Muscle of leg (tissue), 11 donors: Measurements from ENCODE around the gene LINGO1. TPM values are rescaled to one million over a fixed set of nuclear protein-coding genes. Genes with fewer than 3 reads are reported as not detected.

Source experiments
- DNase-seq: peaks from one replicate; pipeline ENCODE4 v3.0.0; 2013
- H3K27ac ChIP-seq: one replicate; pipeline ENCODE4 v1.5.1; 2013; ENCODE audit warnings: mild to moderate bottlenecking, low read length, control low read depth
- H3K27me3 ChIP-seq: one replicate; pipeline ENCODE4 v1.6.1; 2013; ENCODE audit warnings: low read length; ENCODE audit not compliant: control insufficient read depth, insufficient read depth
- H3K36me3 ChIP-seq: one replicate; pipeline ENCODE4 v1.6.1; 2013; ENCODE audit warnings: low read length; ENCODE audit not compliant: control insufficient read depth, insufficient read depth
- H3K4me1 ChIP-seq: one replicate; pipeline ENCODE4 v1.6.1; 2013; ENCODE audit warnings: low read length; ENCODE audit not compliant: control insufficient read depth, insufficient read depth
- H3K4me3 ChIP-seq: one replicate; pipeline ENCODE4 v1.5.1; 2013; ENCODE audit warnings: low read length, control low read depth
- H3K9me3 ChIP-seq: replicated peaks from 2 replicates; pipeline ENCODE4 v1.6.1; 2013; ENCODE audit warnings: low read depth, low read length; ENCODE audit not compliant: control insufficient read depth
- WGBS: methylation state at CpG from one replicate; pipeline ENCODE4 v1.1.5; 2013; ENCODE audit warnings: missing lambda C conversion rate; ENCODE audit not compliant: insufficient coverage; 5-methylcytosine and 5-hydroxymethylcytosine counted together
- polyA plus RNA-seq, 8 donors: library from polyadenylated mRNA; unstranded; fragments of 120-200 nt; gene quantifications; one replicate each; pipeline versions ENCODE4 v1.2.1 to v1.2.3, GENCODE V29; 2013; ENCODE audit warnings: inconsistent platforms in 1 of 8, low replicate concordance in 1 of 8; ENCODE audit not compliant: insufficient read length in 8 of 8, insufficient read depth in 1 of 8
- total RNA-seq: library from RNA; stranded (reverse); fragments of 120-200 nt; gene quantifications from one replicate; pipeline ENCODE4 v1.2.4, GENCODE V29; 2013

The LINGO1 gene
- total and polyA plus RNA-seq, 9 donors, result 1.5 to 15.1 (median 10.1) TPM

DNA sequence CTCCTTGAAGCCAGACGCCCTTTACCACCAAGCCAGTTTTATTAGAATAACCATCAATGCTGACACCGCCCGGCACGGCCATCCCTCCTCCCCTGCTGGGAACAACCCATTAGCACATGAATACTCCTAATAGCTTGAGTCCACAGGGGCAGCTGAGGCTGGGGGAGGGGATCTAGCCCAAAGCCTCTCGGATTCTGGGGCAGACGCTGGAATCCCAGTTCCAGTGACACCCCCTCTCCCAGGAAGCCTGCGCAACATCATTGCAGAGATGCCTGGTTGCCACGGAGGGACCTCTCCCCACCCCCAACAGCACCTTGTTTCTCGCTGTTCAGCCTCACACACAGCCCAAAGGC, 1.2 kb upstream of the LINGO1 start:
- Histone ChIP-seq H3K36me3 (no peaks in the 10 kb centered on the region), H3K9me3 (no peaks in the 10 kb centered on the region), H3K4me1 (peaks cover 28% of the 10 kb centered on the region), H3K27me3 (peaks cover 56% of the 10 kb centered on the region), H3K27ac (no peak overlapping the region), H3K4me3 (no peak overlapping the region)
- WGBS, result 15% methylated on average over 6 of the region's 9 CpGs
- no peak for DNase-seq

DNA sequence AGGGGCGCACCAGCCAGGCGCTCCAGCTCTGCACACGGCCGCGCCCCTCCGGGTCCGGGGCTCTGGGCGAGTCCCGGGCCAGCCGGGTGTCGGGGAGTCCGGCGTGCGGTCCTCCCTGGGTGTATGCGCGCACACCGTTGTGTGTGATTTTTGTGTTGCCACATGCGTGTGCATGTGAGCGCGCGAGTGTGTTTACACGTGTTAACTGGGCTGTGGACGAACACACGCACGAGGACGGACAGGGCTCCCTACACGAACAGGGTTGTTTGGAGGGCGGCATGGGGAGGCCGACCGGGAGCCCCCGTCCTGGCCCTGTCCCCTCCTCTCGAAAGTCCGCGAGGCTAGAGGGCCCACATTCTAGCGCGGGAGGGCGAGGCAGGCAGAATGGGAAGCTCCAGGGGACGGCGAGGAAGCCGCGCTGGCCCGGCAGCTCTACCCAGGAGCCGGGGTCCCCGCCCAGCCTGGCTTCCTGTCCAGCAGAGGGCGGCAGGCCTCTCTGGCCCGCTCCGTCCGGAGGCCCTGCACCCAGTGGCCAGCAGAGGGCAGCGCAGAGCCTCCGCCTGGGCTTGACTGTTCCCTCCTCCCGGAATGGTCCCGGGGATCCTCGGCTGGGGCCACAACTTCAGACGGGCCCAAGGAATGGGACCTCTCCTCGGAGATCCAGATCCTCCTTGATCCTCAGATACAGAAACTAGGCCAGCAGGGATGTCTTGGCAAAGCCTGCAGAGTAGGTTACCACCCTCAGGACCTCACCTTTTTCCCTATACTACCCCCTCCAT, 611 bp upstream of the LINGO1 start:
- peak; percentile 91 for DNase-seq
- no peaks in the 10 kb centered on the region for H3K9me3 ChIP-seq
- peak overlapping the region; percentile 52 for H3K4me3 ChIP-seq
- H3K27me3 ChIP-seq, result peaks cover 56% of the 10 kb centered on the region
- peaks cover 28% of the 10 kb centered on the region for H3K4me1 ChIP-seq
- under 1% methylated on average over 55 of the region's 55 CpGs for WGBS
- no peaks in the 10 kb centered on the region for H3K36me3 ChIP-seq
- no peak overlapping the region for H3K27ac ChIP-seq

DNA sequence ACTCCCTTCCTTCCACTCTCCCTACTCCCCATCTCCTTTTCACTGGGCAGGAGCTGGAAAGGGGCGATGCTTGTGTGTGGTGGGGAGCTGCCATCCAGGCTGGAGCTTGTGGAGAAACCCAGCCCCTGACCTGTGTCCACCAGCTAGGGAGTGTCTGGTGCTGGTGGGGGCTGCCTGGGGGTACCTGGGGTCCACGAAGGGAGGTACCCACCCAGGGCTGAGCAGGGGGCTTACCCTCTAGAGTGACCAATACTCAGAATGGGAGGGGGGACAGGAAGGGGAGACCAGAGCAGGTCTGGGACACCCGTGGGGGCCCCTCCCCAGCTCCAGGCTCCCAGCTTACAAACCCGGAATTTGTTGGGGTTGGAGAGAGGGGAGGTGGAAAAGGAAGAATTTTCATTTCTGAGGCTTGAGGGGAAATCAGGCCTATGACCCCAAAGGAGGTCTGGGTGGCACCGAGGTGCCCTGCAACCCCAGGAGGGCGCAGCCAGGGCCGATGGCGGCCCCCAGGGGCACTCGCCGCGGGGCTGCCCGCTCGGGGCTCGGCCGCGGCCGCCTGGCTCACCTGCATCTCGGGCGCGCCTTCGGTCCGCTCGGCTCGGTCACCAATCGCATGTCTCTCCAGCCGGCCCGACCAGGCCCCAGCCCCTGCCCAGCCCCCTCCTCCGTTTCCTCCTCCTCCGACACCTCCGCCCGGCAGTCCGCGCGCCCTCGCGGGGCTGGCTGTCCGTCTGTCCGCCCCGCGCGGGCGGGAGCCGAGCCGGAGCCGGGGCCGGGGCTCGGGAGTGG, 773 bp downstream of the LINGO1 start:
- 2% methylated on average over 44 of the region's 47 CpGs for WGBS
- Histone ChIP-seq H3K27me3 (peaks cover 53% of the 10 kb centered on the region), H3K9me3 (no peaks in the 10 kb centered on the region), H3K4me1 (peaks cover 28% of the 10 kb centered on the region), H3K27ac (no peak overlapping the region), H3K4me3 (peak overlapping the region; percentile 33), H3K36me3 (no peaks in the 10 kb centered on the region)
- no peak for DNase-seq

DNA sequence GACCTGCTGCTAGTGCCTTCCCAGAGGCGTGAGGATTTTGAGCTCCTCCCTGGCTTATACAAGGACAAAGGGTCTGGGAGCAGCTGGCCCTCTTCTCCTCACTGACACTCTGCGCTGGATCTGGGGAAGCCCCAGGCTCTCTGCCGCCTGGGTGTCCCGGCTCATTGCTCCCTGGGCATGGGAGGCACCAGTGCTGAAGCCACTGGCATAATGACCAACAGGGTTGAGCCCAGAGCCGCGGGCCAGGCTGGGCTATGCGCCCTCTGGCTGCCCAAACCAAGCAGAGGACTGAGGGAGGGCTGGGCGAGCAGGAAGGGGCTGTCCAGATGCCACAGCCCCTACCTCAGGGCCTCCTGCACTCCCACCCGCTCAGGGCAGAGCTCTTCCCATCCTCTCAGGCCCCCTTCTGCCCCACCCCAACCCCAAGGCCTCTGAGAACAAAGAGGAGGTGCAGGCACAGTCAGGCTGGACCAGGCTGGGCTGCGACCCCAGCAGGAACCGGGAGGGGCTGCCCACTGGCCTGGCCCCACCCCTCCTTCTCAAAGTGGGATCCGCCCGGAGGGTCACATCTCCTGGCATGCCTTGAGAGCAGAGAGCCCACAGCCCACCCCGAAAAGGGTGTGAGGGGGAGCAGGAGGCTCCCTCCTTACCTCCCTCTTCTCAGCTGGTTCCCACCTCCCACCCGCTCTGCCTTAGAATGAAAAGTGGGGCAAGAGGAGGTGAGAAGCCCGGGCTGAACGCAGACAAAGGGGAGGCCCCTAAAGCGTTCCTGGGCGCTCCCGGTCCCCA, 1.6 kb downstream of the LINGO1 start:
- Histone ChIP-seq H3K4me3 (peak overlapping the region; percentile 33), H3K36me3 (no peaks in the 10 kb centered on the region), H3K9me3 (no peaks in the 10 kb centered on the region), H3K27ac (no peak overlapping the region), H3K4me1 (peaks cover 28% of the 10 kb centered on the region), H3K27me3 (peaks cover 53% of the 10 kb centered on the region)
- 26% methylated on average over 9 of the region's 20 CpGs for WGBS
- peak; percentile 33 for DNase-seq

DNA sequence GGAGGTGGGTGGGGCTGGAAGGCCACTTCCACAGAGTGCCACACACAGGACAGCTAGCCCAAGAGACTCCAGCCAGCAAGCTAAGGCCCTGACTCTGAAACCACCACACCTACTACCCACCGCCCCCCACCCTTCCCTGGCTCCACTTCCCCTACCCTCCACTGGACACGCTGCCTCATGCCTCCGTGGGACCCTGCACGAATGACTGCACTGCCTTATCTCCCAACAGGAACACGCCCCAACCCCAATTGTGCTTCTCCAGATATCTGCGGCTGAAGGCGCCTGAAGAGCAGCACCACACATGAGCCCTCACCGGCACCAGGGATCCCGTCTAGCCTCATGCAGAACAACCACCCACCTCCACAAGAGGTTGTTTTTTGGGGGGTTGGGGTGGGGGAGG, 2.7 kb downstream of the LINGO1 start:
- WGBS, result 66% methylated on average over 5 of the region's 9 CpGs
- no peak overlapping the region for H3K27ac ChIP-seq
- DNase-seq, result no peak
- peaks cover 28% of the 10 kb centered on the region for H3K4me1 ChIP-seq
- no peaks in the 10 kb centered on the region for H3K36me3 ChIP-seq
- H3K9me3 ChIP-seq, result no peaks in the 10 kb centered on the region
- no peak overlapping the region for H3K4me3 ChIP-seq
- H3K27me3 ChIP-seq, result peaks cover 46% of the 10 kb centered on the region

DNA sequence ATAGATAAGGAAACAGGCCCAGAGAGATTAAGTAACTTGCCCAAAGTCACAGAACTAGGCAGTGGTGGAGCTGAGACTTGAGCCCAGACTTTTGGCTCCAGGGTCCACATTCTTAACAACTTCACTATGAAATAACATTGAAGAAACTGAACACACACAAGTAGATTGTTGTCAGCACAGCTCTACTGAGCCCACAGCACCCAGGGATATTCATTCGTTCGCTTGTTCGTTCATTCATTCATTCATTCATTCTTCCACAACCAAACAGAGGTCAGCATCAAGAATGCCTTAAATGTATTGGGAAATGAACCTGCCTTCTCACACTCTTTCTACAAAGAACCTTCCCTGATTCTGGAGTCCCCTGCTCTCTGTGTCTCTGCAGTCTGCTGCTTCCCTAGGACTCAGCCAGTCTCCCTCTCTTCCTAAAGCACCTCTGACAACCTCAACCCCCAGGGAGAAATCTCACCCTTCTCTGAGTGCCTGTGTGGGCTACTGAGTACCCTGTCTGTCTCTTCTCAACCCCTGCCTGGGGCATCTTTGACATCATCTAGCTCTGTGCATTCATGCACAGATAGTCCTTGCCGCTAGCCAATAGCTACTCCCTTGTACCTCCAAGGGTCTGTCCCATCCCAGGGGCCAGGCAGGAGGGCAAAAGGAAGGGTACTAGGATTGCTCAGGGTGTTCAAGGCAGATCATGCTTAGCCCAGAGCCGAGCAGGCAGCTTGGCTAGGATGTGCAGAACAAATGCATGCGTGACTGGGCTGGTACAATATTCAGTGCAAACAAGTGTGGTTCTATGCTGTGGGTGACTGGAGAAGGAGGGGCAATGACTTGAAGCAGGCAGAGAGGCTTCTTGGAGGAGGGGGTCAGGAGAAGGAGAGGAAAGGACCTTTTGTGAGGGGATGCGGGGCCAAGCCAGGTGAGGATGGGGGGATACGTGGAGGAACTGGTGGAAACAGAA, 3.4 kb downstream of the LINGO1 start:
- WGBS, result 78% methylated on average over 5 of the region's 8 CpGs
- no peak for DNase-seq
- H3K27me3 ChIP-seq, result peaks cover 39% of the 10 kb centered on the region
- H3K27ac ChIP-seq, result no peak overlapping the region
- H3K4me1 ChIP-seq, result peaks cover 28% of the 10 kb centered on the region
- H3K4me3 ChIP-seq, result no peak overlapping the region
- H3K9me3 ChIP-seq, result no peaks in the 10 kb centered on the region
- H3K36me3 ChIP-seq, result no peaks in the 10 kb centered on the region

DNA sequence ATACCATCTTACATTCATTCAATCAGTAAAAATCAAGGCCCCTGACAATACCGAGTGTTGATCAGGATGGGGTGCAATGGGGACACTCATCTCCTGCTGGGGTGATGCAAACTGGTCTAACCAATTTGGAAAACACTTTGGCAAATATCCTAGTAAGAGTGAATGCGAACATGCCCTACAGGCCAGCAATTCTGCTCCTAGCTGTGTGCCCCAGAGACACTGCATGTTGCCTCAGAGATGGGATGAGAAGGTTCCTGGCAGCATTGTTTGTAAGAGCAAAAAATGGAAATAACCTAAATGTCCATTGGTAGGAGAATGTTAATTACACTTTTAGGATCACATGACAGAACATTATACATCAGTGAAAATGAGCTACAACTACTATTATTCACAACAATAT, 4.7 kb downstream of the LINGO1 start:
- peaks cover 19% of the 10 kb centered on the region for H3K4me1 ChIP-seq
- peaks cover 26% of the 10 kb centered on the region for H3K27me3 ChIP-seq
- DNase-seq, result no peak
- H3K36me3 ChIP-seq, result no peaks in the 10 kb centered on the region
- no peak overlapping the region for H3K4me3 ChIP-seq
- WGBS, result 89% methylated on average over 2 of the region's 2 CpGs
- no peak overlapping the region for H3K27ac ChIP-seq
- H3K9me3 ChIP-seq, result no peaks in the 10 kb centered on the region

DNA sequence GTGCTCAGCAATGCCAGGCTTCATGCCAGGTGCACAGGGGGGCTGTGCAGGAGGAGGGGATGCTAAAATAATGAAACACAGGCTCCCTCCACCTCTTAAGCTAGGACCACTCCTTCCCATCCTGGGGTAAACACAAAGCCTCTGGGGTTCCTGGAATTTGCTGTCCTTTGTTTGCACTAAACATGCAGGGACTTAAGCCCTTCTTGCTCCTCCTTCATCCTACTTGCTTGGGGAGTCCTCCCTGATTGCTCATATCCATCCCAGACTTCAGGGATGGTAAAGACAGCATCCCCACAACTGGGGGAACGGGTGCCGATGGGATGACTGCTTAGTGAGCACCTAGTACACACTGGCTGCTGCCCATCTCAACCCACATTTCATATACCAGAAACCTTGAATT, 5.1 kb downstream of the LINGO1 start:
- Histone ChIP-seq H3K27me3 (peaks cover 24% of the 10 kb centered on the region), H3K27ac (no peak overlapping the region), H3K36me3 (no peaks in the 10 kb centered on the region), H3K4me3 (no peak overlapping the region), H3K4me1 (peaks cover 22% of the 10 kb centered on the region), H3K9me3 (no peaks in the 10 kb centered on the region)
- DNase-seq, result no peak
- 86% methylated on average over 2 of the region's 2 CpGs for WGBS

DNA sequence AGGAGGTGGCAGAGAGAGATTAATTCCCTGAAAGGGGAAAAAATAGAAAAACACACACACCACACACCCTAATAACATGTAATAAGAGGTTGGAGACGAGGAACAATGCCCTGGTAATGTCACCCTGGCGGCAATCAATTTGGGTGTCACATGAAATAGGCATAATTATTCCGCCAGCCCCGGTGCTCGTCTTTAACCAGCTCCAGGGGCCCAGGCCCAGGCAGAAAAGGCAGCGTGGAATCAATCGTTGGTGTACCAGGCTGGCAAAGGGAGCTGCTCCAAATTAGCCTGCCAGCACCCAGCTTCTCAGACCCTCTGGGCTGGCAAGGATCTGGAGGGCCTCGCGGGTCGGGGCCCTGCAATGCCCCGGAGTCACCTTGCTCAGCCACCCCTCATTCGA, 5.6 kb downstream of the LINGO1 start:
- Histone ChIP-seq H3K9me3 (no peaks in the 10 kb centered on the region), H3K27ac (no peak overlapping the region), H3K27me3 (peaks cover 22% of the 10 kb centered on the region), H3K4me1 (peaks cover 26% of the 10 kb centered on the region), H3K4me3 (no peak overlapping the region), H3K36me3 (no peaks in the 10 kb centered on the region)
- no peak for DNase-seq
- WGBS, result 60% methylated on average over 11 of the region's 12 CpGs
